GM23338 (cell line): Measurements from ENCODE around the gene ERI2.

Source experiments
- CREB1 ChIP-seq: fragments of 250-450 bp; sonication (Bioruptor Pico); IDR thresholded peaks from 2 replicates; pipeline ENCODE4 v1.5.0; 2020; ENCODE audit warnings: low read depth, mild to moderate bottlenecking, moderate library complexity
- EZH2 ChIP-seq: fragments of 200-600 bp; sonication (generic); IDR thresholded peaks from one replicate; pipeline ENCODE4 v1.8.0; 2017; ENCODE audit warnings: antibody characterized with exemption, mild to moderate bottlenecking, low read depth; ENCODE audit not compliant: unreplicated experiment
- EZH2phosphoT487 ChIP-seq: fragments of 200-600 bp; sonication (generic); IDR thresholded peaks from one replicate; pipeline ENCODE4 v1.8.1; 2018; ENCODE audit warnings: antibody characterized with exemption; ENCODE audit not compliant: unreplicated experiment
- JUNB ChIP-seq: IDR thresholded peaks from one replicate; pipeline ENCODE4 v1.6.1; 2016; ENCODE audit warnings: antibody characterized with exemption; ENCODE audit not compliant: unreplicated experiment
- NANOG ChIP-seq: IDR thresholded peaks from 2 replicates; pipeline ENCODE4 v1.6.1; 2016; ENCODE audit warnings: antibody characterized with exemption, borderline replicate concordance
- POLR2AphosphoS5 ChIP-seq: IDR thresholded peaks from 2 replicates; pipeline ENCODE4 v1.6.1; 2016; ENCODE audit warnings: antibody characterized with exemption, low read depth
- REST ChIP-seq: IDR thresholded peaks from one replicate; pipeline ENCODE4 v1.6.1; 2018; ENCODE audit warnings: antibody characterized with exemption; ENCODE audit not compliant: unreplicated experiment
- ZNF114 ChIP-seq: fragments of 250-450 bp; sonication (Bioruptor Pico); IDR thresholded peaks from 2 replicates; pipeline ENCODE4 v1.5.0; 2020; ENCODE audit warnings: mild to moderate bottlenecking, moderate library complexity
- ZNF462 ChIP-seq: fragments of 250-450 bp; sonication (Bioruptor Pico); IDR thresholded peaks from 2 replicates; pipeline ENCODE4 v1.5.0; 2020; ENCODE audit warnings: mild to moderate bottlenecking, moderate library complexity
- TF ChIP-seq, protein P1 (sequence below), 2 experiments: fragments of 200-600 bp in 1 of 2; sonication (generic) in 1 of 2; conservative IDR thresholded peaks; 2 replicates each; pipeline versions ENCODE4 v1.5.1 to v1.6.1; 2016 to 2017; ENCODE audit warnings: antibody characterized with exemption in 2 of 2, low read depth in 2 of 2, mild to moderate bottlenecking in 2 of 2, moderate library complexity in 1 of 2

GRCh38 chr16:20821682-20822081 lies 15.4 kb upstream of the ERI2 start:
- TF ChIP-seq, protein P1, sequence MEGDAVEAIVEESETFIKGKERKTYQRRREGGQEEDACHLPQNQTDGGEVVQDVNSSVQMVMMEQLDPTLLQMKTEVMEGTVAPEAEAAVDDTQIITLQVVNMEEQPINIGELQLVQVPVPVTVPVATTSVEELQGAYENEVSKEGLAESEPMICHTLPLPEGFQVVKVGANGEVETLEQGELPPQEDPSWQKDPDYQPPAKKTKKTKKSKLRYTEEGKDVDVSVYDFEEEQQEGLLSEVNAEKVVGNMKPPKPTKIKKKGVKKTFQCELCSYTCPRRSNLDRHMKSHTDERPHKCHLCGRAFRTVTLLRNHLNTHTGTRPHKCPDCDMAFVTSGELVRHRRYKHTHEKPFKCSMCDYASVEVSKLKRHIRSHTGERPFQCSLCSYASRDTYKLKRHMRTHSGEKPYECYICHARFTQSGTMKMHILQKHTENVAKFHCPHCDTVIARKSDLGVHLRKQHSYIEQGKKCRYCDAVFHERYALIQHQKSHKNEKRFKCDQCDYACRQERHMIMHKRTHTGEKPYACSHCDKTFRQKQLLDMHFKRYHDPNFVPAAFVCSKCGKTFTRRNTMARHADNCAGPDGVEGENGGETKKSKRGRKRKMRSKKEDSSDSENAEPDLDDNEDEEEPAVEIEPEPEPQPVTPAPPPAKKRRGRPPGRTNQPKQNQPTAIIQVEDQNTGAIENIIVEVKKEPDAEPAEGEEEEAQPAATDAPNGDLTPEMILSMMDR (conservative IDR thresholded peaks at IDR 0.05; ENCODE audit: low read depth in 2 of 2): no peak
- no peak for TF ChIP-seq REST
- TF ChIP-seq EZH2phosphoT487: no peak
- no peak for TF ChIP-seq POLR2AphosphoS5
- TF ChIP-seq EZH2: no peak
- no peak for TF ChIP-seq NANOG
- TF ChIP-seq ZNF114 (CRISPR knock-in tag): no peak
- TF ChIP-seq CREB1 (CRISPR knock-in tag): no peak
- TF ChIP-seq JUNB: no peak
- TF ChIP-seq ZNF462 (CRISPR knock-in tag): no peak
